Measurements from ENCODE around the gene FGB.
"Not testable (repeated sequence)": the region's sequence is repeated elsewhere in the genome, so short reads cannot be mapped to it uniquely, and the experiment has no call there.

The FGB gene

DNA sequence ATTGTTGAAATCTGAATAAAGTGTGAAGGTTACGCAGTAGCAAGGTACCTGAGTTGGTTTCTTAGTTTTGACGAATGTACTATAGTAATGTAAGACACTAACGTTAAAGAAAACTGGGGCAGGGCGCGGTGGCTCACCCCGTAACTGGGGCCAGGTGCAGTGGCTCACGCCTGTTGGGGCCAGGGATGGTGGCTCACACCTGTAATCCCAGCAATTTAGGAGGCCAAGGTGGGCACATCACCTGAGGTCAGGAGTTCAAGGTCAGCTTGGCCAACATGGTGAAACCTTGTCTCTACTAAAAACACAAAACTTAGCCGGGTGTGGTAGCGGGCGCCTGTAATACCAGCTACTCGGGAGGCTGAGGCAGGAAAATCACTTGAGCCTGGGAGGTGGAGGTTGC, 34.5 kb downstream of the FGB start:
- DNase-seq (ENCODE audit: low read depth) = not testable (repeated sequence)

DNA sequence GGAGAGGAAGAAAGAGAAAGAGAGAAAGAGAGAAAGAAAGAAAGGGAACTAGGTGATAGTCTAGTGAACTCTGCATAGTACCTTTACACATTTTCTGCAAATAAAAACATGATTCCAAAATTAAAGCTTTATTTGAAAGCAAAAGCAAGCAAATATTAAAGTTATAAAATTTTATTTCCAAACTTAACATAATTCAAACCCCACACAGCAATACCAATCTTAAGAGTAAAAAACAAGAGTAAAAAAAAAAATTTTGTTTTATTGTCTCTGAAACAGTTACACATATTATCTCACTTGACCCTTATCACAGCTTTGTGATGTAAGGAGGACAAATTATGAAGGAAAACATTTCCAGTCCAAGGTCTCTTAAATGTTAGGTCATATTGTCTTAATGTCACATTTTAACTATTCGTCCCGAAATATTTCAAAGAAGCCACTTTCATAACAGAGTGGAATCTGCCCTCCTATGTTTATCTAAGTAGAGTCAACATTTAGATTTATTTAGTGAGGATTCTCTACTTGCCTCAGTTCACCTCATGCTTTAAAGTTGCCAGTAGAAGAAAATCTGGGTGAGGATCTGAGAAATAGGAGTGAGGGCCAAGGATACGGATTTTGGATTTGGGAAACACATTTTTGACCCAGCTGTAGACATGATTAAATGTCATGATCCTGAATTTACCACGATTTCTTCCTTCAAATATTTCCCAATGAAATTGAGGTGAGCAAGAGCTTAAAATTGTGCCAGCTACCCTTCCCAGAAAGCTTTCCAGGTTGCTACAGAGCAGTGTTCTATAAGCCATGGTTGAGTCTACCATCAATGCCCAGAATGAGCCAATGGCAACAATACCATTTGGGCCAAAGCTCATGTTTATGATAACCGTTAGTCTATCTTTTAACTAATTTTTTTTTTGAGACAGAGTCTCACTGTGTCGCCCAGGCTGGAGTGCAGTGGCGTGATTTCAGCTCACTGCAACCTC, 35.3 kb downstream of the FGB start:
- no peak for DNase-seq (ENCODE audit: low read depth)

DNA sequence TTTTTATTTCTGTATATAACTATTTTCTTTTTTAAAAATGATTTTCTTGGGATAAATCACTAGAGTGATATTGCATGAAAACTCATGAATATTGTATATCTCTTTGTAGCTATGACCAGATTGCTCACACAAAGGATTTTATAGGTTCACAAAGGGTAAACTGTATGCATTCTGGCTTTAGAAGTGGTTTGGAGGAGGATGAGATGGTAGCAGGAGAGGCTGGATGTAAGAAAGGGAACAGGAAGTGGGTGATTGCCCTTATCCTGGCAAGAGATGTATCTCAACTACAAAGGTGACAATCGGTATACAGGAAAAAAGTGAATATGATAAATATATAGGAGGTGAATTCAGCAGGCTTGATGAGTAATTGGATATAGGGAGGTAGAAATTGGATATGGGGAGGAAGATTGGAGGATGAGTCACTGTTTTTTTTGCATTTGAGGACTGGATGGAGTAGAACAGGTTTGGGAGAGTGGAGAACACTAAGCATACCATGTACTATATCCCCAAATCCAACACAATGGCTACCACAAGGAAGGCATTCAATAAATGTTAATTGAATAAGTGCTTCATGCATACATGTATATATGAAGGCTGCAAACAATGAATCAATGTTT, 39.7 kb downstream of the FGB start:
- no peak for DNase-seq (ENCODE audit: low read depth)

DNA sequence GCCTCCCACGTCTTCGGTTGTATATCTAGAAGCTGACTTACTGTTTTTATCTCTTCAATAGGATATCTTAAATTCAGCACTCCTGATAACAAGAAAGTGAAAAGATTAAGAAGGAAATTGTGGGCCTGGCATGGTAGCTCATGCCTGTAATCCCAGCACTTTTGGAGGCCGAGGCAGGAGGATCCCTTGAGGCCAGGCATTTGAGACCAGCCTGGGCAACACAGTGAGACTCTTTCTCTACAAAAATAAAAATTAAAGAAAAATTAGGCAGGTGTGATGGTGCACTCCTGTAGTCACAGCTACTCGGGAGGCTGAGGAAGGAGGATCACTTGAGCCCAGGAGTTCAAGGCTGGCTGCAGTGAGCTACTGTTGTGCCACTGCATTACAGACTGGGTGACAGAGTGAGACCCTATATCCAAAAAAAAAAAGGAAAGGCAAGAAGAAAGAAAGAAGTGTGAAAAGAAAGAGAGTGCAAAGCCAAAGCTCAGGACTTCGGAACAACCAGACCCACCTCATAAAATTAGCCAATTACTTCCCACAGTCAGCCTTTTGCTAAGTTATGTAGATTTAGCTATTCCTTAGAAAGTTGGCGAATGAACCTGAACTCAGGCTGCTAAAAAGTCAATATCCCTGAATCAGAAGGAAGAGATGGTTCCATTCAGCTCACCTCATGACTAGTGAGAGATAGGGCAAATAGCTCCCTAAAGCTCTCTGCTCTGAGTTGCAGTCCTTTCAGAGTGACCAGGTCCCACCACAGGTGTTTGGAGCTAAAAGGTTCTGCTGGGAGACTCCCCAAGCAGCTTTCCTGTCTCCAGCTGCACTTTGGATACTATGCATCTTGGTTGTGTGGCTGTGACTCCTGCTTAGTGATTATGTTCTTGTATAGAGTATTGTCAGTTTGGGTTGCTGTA, 40.5 kb downstream of the FGB start:
- no peak for DNase-seq (ENCODE audit: low read depth)

DNA sequence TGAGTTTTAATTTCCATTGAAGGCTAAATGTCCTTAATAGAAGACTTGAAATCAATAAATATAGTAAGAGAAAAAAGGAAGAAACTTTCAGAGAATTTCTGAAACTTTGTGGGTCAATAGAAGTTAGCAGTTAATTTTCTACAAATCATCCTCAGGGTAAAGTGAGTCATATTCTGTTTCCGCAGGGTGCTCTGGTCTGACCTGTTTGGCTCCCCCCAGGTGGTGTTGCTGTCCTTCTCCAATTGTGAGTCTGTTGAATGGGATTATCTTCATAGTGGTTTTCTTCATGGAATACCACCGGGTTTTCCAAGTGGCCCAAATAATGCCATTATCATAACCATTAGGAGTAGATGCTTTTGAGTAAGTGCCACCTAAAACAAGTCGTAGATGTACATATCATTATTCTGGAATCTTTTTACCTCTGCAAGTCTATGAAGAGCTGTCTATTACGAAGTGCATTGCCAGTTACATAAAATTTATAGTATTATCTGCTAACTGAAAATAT, 41.9 kb downstream of the FGB start:
- no peak for DNase-seq (ENCODE audit: low read depth)

DNA sequence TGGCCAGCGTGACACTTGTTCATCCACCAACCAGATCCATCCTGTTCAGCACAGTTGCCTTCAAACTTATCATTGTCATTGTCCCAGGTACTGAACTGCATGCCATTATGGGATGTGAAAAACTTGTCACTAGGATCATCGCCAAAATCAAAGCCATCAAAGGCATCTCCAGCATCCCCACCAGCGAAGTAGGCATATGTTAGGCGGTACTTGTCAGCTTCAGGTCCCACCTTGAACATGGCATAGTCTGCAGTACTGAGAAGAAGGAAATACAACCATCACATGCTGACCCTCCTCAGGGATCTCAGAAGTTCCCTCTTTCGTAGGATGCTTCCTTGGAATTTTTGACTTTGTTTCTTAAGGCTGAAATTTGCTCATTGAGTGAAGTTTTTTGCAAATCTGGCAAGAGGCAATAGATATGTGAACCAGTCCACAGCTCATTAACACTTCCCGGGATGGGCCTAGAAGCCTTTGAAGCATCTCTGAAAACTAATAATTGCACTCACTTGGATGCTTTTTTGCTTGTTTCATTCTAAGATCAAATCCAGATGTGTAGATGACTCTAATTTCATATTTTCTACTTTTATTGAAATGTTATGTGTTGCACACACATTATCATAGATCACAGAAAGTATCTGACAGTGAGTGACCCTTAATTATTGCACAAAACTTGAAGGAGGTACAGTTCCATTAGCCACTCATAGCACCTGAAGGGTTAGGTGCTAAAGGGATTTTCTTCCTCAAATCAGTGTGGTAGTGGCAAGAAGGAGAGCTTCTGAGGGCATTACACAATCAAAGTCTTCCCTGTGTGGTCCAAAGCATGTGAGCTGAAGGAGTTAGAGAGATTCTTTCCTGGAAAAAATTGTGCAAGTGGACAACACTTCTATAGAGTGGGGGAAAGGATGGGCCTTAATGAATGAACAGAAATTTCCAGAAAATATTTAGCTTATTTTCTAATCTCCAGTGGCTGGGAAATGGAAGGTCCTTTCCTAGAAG, 44.2 kb downstream of the FGB start:
- no peak for DNase-seq (ENCODE audit: low read depth)

DNA sequence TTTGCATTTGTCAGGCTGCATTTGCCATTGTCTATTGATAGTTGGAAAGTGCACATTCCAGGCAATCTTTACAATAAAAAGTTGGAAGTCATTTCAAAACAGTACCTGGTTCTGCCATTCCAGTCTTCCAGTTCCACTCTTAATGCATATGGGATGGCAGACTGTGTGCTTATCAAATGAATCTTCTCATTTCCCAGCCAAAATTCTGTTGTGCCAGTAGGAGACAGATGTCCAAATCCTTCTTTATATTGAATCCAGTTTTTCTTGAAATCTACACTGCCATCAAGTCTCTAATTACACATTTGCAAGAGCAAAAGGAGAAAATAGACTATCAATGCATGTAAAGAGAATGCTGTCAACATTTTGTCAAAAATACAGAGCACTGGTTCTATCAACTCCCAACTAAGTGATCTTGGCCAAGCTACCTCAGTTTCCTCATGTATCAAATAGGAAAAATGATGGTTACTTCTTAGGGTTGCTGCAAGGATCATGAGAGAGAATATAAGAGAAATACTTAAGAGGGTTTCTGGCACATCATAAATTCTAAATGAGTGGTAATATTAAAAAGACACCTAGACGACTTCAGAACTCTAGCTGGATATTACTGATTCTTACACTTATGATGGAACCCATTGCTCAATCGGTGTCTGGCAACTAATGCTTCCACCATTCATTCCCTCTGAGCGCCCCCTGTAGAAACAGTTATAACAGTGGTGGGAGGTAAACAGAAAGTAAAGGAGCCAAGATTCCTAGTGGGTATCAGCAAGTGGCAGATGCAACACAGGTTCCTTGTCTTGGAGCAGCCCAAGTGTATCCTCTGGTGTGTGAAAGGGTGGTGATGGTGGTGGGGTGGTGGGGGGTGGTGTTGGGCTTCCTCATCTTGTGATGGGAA, 45.8 kb downstream of the FGB start:
- no peak for DNase-seq (ENCODE audit: low read depth)

DNA sequence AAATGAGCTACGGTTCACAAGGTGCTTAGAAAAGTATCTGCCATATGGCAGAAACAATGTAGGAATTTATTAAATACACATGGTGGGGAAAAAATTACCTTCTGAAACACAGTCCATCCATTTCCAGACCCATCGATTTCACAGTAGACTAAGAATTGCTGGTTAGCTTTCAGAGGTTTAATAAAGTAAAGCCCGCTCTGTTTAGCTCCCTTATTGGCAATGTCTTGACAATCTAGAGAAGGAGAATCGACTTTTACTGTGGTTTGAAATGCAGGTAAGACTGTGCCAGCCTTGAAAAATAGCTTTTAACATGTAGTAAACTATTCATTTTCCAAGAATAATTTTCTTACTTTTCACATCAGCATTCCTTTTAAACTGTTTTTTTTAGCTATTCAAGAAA, 46.7 kb downstream of the FGB start:
- no peak for DNase-seq (ENCODE audit: low read depth)

DNA sequence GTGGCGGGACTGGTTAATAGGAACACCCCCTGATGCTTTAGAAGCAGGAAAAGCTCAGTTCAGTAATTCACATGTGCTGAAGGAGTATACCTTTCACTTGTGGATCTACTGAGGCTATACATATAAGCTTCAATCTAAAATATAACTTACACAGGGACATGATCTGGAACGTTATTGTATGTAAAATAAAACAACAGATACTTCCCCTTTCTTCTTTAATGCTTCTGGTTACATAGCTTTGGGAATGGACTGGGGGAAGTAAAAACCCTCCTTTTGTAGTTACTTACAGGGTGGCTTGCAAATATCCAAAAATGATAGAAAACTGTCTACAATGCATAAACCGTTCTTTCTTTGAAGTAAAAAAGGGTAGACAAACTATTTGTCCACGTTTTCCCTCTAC, 47.8 kb downstream of the FGB start:
- DNase-seq (ENCODE audit: low read depth) = no peak

DNA sequence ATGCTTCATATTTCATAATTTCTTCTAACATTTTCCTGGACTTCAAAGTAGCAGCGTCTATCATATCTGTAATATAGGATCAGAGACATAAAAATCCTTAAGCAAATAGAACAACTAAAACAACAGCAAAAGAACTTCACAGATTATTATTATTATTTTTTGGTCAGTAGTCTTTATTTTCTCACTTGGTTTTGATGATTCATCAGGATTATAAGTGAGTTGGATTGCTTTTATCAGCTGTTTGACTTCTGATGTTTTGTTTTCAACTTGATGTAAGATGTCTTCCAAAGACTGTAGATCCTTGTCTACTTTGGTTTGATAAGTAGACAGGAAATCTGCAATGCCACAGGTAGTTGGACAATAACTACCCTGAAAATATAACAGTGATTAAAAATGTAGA, 49.0 kb downstream of the FGB start:
- no peak for DNase-seq (ENCODE audit: low read depth)

DNA sequence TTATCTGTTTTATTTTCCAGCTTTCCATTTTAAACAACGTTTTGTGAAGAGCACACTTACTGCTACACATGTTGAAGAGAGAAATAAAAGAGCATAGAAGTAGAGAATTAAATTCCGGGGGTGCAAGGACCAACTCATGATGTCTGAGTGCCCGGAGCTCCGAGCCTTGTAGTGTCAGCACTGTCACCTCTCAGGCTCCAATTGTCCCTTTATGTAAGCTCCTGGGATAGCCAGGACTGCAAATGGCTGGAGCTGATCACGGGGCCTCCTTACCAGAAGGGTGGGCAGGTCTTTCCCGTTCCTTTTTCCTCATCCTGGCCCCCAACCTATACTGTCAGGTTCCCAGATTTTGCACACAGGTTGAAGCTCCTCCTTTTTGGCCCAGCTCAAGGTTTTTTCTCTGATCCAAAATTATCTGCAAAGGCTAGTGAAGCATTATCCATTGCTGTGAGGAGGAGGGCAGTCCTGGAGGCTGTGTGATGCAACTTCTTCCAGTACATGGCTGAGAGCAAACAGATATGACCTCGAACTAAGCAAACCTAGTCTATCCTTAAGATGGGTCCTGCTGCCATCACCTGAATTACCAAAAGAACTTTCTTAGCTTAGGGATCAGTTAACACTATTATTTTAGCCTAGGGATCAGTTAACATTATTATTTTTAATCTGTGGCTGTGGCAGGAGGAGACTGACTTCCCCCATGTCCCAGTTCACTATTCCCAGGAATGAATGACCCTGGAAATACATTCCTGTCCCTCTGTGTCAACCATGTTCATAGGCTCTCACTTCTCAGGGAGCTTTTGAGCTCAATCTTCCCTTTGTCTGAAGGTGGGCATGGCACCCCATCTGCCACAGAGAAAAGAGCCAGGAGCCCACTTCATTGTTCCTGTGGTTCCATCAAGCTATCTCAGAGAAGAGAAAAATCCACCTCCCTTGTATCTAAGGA, 49.9 kb downstream of the FGB start, which contains the start of gene FGG:
FGG (minus strand) TSS at position 185 of the 943 bp plus-strand sequence; CDS start at position 138, 47 bp downstream.
- no peak for DNase-seq (ENCODE audit: low read depth)

DNA sequence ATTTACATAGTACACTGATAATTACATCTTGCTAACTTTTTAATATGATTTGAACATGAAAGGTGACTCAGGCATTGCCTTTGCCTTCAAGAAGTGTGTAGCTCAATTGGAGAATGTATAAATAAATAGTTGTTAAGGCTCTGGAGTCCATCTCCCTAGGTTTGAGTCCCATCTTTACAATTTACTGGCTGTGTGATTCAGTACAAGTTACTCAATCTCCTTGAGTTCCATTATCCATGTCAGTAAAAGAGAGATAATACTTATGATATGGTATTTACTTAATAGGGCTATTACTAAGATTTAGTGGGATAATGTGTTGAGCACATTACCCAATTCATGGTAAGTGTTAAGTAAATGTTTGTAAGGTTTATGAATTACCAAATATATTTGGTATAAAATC, 51.5 kb downstream of the FGB start:
- DNase-seq (ENCODE audit: low read depth) = no peak

DNA sequence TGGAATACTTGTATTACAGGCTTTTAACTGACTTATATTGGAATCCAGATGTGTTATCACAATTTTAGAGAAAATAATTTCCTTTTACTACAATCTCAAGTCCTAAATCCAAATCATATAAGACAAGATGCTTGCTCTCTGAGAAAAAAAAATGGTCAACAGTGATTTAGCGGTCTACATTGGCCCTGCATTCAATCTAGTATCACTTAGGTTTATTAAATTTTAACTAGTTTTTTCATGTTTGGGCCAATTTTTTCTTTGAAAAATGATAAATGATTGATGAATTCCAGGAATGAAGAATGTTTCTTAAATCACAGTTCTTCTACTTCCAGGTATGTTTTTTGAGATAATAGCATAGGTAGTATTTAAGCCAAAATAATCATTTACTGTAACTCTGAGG, 52.4 kb downstream of the FGB start:
- no peak for DNase-seq (ENCODE audit: low read depth)

DNA sequence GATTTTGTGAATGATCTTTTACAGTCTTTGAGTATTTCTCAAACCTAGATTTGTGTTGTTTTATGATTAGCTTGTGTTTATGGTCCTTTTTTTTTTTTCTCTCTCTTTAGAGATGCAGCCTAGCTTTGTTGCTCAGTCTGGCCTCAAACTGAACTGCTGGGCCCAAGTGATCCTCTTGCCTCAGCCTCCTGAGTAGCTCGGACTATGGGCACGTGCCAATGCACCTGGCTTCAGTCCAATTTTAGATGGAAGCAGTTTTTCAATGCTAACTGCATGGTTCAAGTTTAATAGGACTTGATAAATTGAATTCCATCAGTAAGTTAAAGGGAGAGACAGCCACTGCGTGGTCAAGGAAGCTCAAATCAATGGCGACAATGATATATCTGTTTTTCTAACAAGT, 53.5 kb downstream of the FGB start:
- no peak for DNase-seq (ENCODE audit: low read depth)

DNA sequence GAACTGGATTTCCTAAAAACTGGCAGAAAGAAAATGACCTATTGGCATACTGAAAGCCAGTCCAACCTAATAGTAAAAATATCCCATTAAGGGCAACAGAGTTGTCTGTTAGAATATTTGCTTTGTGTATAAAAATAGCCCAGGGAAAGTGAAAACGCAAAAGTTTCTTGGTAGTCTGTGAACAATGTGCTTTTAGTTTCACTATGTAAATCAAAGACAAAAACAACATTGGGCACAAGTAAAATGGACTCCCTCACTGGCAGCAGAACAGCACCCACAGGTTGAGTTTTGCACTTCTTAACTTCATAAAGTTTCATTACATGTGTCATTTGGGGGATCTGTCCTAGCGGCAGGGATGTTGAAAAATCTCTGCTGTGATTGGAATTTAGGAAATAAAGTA, 53.9 kb downstream of the FGB start:
- no peak for DNase-seq (ENCODE audit: low read depth)

DNA sequence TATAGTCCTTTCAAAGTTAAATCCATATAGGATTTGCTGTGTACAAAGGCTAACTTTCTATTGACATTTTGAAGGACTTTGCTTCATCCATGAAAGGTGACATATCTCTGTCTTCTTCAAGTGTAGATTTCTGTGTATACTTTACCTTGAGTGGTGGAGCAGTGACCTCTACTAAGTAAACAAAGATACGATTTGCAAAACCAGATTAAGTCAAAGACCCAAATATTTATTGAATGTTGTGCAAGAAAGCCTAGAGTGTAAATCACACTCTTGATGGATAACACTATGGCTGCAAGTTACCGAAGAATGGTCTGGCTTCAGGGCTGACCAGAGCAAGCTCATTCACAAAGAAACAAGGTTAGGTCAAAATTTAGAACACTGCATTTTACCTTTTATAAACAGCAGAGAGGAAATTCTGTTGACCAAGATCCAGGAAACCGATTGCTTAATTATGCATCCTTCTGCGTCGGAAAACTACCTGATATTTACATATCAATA, 55.1 kb downstream of the FGB start:
- DNase-seq (ENCODE audit: low read depth) = no peak

DNA sequence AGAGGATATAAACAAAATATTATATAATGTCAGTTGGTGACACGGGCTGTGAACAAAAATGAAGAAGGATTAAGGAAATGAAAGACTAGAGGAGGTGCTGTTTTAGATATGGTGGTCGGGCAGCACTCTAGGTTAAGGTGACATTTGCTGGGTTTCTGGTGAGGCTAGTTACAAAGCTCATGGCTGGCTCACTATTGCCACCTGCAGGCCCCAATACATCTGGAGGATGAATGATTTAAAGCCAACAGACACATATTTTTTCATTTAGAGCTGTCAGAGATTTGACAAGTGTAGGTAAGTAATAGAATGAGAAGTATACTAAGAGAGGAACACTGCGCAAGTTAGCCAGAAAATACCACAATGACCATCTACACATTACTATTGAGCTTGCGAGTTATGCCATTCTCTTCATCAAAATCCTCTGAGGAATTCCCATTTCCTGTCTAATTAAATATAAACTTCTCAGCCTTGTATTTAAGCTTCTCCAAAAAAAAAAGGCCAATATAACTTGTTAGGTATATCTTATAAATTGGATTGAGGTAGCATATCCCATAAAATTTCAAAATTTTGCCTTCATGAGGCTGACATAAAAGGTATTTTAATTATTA, 56.0 kb downstream of the FGB start:
- DNase-seq (ENCODE audit: low read depth) = peak; percentile 24

DNA sequence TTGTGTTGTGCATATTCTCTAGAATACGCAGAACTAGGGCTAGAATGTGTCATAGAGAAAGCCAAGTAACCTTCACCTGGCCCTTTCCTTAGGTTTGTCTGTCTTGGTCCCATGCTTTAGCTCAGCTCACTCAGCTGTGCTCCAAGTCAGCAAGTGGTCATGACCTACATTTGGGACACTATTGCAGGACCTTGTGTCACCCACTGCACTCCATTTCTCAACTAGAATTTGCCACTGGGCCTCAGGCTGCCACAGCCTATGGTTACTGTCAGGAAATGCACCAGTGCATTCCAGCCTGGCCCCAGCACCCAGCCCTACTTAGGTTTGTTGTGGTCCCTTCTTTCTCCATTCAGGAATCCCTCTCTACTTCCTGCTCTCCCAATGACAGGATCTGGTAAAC, 57.3 kb downstream of the FGB start:
- DNase-seq (ENCODE audit: low read depth) = no peak

Measured in fibroblast of gingiva (primary cell).